Activated T-cell treated with anti-CD3 and anti-CD28 coated beads for 4 hours (primary cell): ENCODE results near the gene LPIN2.
"Not testable (repeated sequence)": the region's sequence is repeated elsewhere in the genome, so short reads cannot be mapped to it uniquely, and the experiment has no call there.

ENCODE experiments used
- DNase-seq: peaks from one replicate; pipeline ENCODE4 v3.0.0-alpha.2; 2020

The LPIN2 gene

GRCh38 chr18:3044931-3045698 lies 32.2 kb upstream of the LPIN2 start:
- no peak for DNase-seq

GRCh38 chr18:3042379-3042778 lies 29.4 kb upstream of the LPIN2 start:
- no peak for DNase-seq

DNA sequence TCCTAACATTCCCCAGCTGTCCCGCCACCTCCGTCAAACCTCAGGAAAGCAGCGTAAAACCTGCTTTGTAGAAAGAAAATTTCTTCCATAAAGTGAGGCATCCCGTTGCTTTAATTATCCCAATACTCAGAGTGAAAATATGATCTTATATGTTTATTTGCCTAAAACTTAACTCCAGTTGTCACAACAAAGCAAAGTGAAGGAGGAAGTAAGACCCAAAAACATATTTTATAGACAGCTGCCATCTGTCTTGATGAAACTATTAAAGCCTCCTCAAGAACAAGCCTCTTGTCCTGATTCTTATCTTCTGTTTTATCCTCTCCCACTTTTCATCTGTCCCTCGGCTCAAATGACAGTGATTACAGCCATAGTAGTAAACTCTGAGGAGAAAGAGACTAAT lies 28.9 kb upstream of the LPIN2 start:
- DNase-seq = no peak

- DNase-seq = no peak
Observed at GRCh38 chr18:3040881-3041280, 27.9 kb upstream of the LPIN2 start.

DNA sequence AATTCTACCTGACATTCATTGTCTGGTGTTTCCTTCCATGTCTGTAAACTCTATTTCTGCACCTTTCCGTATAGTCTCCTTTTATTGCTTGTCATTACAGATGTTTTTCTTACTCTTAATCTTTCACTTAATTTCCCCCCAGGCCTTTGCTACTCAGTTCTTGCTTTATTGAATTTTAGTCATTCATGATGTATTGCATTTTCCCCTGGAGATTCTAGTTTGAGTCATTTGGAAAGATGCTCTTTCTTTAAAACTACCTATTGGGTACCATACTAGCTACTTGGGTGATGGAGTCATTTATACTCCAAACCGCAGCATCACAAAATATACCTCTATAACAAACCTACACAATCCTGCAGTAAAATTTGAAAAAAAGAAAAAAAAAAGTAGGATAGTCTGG lies 27.2 kb upstream of the LPIN2 start:
- DNase-seq = no peak

DNA sequence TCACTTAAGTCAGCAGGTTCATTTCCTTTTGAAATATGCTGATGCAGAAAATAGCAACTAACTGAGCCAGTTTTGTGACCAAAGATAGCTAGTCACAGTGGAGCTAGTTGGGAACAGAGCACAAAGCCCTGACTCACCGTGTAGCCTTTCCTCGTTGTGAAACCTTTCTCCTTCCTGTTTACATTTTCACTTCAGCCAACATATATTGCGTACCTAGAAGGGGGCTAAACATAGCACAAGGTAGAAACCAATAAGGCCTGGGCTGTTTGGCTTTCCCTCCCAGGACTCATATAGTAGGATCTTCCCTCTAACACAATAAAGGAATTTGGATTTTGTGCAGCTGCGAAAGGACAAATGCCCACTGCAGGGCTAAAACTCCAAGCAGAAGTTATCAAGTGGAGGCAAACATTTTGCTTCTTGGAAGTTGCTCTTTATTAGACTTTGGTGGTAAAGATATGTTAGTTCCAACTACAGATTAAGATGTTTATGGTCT lies 24.5 kb upstream of the LPIN2 start:
- DNase-seq = no peak

- no peak for DNase-seq
Observed at GRCh38 chr18:3036108-3036507, 23.2 kb upstream of the LPIN2 start.

DNA sequence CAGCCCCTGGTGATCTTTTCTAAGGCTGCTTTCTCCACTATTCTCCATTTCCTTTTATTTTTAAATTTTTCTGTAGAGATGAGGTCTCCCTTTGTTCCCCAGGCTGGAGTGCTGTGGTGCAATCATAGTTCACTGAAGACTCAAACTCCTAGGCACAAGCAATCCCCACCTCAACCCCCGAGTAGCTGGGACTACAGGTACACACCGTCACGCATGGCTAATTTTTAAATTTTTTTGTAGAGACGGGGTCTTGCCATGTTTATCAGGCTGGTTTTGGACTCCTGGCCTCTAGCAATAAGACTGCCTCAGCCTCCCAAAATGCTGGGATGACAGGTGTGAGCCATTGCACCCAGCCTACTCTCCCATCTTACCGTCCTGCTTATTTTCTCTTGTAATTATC lies 22.7 kb upstream of the LPIN2 start:
- no peak for DNase-seq

- no peak for DNase-seq
Observed at GRCh38 chr18:3032721-3033120, 19.8 kb upstream of the LPIN2 start.

- DNase-seq = no peak
Observed at GRCh38 chr18:3029215-3029952, 16.4 kb upstream of the LPIN2 start.

DNA sequence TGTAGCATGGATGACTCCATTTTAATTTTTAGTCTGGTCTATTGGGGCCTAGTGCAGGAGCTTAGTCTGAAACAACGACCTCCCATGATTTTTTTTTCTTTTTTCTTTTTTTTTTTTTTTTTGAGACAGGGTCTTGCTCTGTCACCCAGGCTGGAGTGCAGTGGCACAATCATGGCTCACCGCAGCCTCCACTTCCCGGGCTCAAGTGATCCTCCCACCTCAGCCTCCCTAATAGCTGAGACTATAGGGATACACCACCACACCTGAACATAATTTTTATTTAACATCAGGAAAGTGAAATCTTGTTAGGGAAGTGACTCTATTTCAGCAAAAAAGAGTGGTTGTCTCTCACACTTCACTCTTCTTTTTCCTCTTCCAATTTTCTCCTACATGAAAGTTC lies 15.2 kb upstream of the LPIN2 start:
- not testable (repeated sequence) for DNase-seq

DNA sequence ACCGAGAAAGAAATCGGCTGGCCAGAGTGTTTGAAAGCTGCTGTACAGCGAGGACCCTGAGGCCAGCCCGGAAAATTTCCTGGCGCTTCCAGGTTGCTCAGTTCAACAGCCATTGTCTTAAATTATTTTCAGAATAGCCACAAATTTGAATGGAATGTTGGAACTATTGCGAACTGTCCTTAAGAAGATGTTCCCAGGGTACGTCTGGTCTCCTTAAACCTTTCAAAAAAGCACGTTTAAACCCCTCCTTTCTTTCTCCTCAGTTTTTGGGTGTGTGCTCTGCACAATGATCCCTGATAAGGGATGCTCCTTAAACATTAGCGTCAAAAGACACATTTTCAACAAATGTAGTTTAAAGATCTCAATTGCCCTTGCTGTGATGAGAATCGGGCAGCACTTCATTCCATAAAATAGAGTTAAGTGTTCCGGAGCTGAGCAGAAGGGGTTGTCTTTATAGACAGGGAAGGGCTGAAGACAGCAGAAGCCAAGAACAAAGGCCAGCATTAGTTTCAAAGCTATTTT lies 14.5 kb upstream of the LPIN2 start:
- DNase-seq = no peak

DNA sequence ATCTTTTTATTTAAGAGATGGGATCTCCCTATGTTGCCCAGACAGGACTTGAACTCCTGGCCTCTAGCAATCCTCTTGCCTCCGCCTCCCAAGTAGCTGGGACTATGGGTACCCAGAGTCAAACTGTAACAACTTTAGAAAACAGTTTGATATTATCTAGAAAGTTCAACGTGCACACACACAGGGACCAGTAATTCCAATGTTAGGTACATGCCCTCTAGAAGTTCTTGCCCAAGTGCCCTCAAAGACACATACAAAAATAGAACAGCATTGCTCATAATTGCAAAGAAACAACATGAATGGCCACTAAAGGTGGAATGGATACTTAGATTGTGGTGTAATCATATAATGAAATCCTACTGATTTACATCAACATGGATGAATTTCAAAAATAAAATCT lies 12.6 kb upstream of the LPIN2 start:
- no peak for DNase-seq

DNA sequence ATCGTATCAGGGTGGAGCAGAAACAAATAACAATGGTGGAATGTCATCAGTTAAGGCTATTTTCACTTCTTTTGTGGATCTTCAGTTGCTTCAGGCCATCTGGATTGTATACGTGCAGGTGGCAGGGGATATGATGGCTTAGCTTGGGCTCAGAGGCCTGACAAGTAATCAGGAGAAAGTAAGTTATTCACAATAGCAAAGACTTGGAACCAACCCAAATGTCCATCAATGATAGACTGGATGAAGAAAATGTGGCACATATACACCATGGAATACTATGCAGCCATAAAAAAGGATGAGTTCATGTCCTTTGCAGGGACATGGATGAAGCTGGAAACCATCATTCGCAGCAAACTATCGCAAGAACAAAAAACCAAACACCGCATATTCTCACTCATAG lies 10.7 kb upstream of the LPIN2 start:
- not testable (repeated sequence) for DNase-seq

DNA sequence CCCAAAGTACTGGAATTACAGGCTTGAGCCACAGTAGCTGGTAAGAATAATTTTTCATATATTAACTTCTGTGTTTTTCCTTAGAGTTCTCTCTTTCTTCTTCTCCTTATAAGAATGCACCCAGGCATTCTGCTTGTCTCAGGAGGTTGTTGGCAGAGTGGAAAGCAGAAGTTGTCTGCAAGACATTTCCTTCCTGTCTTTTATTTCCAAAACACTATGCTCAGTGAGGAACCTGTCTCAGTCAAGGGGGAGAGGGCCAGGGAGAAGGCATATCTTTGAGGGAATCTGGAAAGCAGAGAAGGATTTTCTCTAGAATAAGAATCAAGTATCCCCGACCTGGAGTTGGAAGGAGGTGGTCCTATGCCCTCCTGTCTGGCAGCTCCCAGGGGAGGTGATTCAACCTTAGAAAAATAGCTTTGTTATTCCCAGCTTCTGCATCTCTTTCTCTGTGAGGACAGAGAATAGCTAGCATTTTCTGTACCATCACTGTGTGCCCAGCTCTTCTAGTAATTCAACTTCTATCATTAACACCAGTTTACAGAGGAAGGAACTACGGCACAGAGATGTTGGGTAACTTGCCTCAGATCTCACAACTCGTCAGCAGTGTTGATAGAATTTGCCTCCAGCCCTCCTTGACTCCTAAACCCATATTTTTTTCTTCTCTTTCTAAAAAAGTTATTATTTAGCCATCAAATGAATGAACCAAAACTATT lies 3.8 kb upstream of the LPIN2 start:
- DNase-seq = no peak

DNA sequence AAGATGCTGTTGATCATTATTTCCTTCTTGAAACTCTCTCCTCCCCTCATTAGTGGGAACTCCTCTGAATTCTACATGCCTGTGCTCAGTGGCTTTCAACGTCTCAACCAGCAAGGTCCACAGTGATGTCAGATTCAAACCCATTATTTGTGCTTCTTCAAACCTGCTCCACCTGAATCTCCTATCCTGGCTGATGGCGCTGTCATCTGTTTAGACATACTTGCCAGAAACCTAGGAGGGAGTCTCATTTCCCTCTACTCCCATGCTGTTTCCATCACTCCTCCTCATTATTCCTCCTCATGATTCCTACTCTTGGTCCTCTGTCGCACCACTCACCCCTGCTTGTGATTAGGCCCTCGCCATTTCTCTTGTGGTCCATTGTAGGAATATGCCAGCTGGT lies 2.9 kb upstream of the LPIN2 start:
- no peak for DNase-seq

DNA sequence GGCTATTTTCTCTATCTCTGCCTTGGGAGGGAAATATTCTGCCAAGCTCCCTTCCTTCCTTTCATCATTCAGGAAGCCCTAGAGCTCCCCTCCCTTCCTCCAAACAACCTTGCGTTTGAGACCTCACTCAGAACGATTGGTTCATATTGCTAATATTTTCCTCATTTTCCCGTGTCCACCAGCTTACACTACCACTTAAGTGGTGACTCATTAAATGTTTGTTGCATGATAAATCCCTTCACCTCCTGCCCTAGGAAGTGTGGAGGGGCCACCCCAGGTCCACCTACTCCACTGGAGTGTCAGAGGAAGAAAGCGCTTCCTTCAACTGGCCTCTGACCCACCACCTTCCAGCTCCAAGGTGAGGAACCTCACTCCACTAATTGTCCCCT lies 2.3 kb upstream of the LPIN2 start:
- no peak for DNase-seq

DNA sequence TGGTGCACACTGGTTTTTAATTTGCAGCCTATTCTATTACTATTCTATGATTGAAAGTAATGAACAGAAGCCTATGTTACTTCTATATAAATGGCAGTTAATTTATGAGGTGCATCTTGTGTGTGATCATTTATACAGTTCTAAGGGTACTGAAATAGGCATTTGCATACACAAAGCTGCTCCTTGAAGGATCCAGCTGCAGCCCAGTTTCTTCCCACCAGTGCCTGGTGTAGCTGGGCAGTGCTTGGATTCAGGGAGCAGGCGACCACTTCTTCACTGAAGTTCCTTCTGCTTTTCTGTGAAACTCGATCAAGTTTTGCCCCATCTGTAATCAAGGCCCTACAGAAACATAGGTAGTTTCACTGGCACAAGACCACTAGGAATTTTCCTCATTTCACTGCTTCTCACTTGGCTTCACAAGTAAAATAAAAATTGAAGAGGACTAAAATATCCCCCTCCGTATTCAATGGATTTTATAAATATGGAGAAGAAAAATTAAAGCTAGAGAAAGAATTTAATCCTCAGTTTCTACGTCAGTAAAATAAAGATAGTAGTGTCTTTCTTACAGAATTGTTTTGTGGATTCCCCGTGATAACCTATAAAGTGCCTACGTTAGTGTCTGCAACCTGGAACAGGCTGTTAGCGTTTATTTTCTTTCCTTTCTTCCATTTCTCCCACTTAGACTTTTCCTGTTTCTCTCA lies 1.7 kb upstream of the LPIN2 start:
- DNase-seq = no peak

DNA sequence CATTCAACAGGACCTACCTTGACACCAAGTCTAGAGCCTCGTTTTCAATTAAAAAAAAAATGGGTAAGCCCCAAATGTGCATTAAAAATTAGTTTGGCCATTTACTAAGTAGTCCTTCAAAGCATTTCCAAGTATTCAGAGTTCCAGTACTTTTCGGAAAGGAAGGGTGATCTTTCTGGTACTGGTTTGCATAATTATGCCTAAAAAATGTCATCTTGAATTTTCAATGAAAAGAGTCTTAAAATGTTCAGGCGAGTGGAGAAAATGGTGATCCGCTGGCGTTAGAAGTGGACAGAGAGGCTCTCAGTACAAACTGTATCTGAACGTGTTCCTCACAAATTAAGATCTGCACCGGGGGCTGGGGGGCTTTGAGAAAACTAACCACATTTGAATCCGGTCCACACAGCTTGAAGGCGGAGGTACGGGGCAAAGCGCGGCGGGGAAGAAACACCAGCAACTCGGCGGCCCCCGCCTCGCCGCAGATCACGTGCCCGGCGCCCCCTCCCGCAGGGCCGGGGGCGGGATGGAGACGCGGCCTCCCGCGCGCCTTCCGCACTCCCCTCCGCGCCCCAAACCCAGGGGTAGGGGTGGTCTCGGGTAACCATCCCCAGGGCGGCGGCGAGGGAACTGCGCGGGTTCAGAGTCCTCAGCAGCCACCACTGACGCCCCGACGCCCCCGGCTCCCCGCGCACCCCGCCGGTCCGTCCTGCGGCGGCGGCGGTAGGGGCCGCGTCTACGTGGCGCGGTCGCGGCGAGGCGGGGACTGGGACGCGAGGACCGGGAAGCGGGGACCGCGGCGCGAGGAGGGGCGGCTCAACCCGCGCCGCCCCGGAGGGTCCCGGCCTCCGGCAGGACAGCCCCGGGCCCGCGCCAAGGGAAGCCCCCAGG lies 564 bp downstream of the LPIN2 start:
- DNase-seq = peak; percentile 40

- no peak for DNase-seq
Observed at GRCh38 chr18:3010086-3010485, 2.9 kb downstream of the LPIN2 start.

DNA sequence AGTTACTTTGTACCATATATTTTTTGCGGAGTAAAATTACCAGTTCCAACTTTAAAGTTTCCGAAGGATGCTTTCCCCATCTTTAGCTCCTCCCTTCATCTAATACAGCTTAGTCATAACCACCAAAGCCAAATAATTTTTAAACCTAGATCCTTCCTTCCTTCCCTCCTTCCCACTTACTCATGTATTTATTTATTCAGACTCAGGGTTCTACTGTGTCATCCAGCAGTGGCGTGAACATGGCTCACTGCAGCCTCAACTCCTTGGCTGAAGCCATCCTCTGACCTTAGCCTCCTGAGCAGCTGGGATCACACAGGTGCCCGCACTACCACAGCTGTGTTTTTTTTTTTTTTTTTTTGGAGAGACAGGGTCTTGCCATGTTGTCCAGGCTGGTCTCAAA lies 4.4 kb downstream of the LPIN2 start:
- DNase-seq = no peak

DNA sequence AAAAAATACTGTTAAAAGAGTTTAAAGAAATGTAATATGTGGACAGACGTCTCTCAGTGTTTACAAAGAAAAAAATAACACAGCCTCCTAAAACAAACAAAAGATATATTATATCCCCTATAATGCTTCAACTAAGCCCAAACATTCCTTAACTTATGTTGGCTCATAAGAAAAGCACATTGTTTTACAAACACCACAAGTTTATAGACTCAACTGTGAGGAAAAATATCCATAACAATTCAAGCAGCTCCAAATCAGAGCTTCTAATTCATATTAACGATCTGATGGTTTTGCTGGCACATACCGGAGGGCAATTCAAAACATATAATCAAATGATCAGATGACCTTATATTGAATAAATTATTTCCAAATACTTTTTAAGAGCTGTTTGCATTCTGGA lies 5.5 kb downstream of the LPIN2 start:
- DNase-seq = no peak
